NB4 (cell line): ENCODE results near the gene STX2.
A peak's percentile ranks its signal among the peaks of the same experiment; 100 is the strongest.

ENCODE experiments used
- DNase-seq: peaks from one replicate; pipeline ENCODE4 v3.0.0; 2010; ENCODE audit warnings: low read depth
- H3K4me3 ChIP-seq: one replicate; pipeline ENCODE4 v1.5.1; 2011; ENCODE audit warnings: mild to moderate bottlenecking, low read depth, low read length, moderate library complexity
- CTCF ChIP-seq: IDR thresholded peaks from one replicate; pipeline ENCODE4 v1.5.1; 2012; ENCODE audit warnings: low read depth, low read length
- MYC ChIP-seq: IDR thresholded peaks from 2 replicates; pipeline ENCODE4 v1.6.1; 2011; ENCODE audit warnings: low read depth, low read length
- POLR2A ChIP-seq: IDR thresholded peaks from 2 replicates; pipeline ENCODE4 v1.6.1; 2011; ENCODE audit warnings: mild to moderate bottlenecking; ENCODE audit not compliant: insufficient read length; ENCODE audit errors: extremely low read depth
- TF ChIP-seq, protein P1 (sequence below): IDR thresholded peaks from 2 replicates; pipeline ENCODE4 v1.6.1; 2011; ENCODE audit warnings: low read depth, low read length

Gene STX2

GRCh38 chr12:130780880-130781575, 58.0 kb downstream of the STX2 start:
- no peak for TF ChIP-seq CTCF
- TF ChIP-seq, protein P1, sequence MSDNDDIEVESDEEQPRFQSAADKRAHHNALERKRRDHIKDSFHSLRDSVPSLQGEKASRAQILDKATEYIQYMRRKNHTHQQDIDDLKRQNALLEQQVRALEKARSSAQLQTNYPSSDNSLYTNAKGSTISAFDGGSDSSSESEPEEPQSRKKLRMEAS, result no peak
- TF ChIP-seq MYC, result no peak
- no peak for TF ChIP-seq POLR2A
- DNase-seq, result no peak
- no peak overlapping the region for H3K4me3 ChIP-seq

- H3K4me3 ChIP-seq, result no peak overlapping the region
- TF ChIP-seq, protein P1, result no peak
Measured at GRCh38 chr12:130780325-130780724, 58.7 kb downstream of the STX2 start.

DNA sequence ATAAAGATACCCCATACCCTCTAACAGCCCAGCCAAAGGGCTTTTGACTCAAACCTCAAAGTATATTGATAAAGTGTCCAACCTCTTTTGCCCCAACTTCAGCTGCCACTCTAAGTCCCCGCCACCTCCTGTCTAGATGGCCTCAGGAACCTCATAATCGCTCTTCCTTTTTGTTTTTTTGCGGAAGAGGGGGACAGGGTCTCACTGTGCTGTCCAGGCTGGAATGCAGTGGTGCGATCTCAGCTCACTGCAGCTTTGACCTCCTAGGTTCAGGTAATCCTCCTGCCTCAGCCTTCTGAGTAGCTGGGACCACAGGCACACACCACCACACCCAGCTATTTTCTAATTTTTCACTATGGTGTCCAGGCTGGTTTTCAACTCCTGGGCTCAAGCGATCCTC, 60.3 kb downstream of the STX2 start:
- DNase-seq, result no peak
- TF ChIP-seq CTCF (no peak), MYC (no peak)
- TF ChIP-seq, protein P1, result no peak
- no peak overlapping the region for H3K4me3 ChIP-seq

More at GRCh38 chr12:130780325-130780724, 58.7 kb downstream of the STX2 start:
- DNase-seq, result no peak

- DNase-seq, result no peak
- TF ChIP-seq CTCF (no peak), MYC (no peak), POLR2A (no peak)
- TF ChIP-seq, protein P1, result no peak
- H3K4me3 ChIP-seq, result no peak overlapping the region
Measured at GRCh38 chr12:130776857-130777339, 62.2 kb downstream of the STX2 start.

GRCh38 chr12:130775953-130776856, 62.8 kb downstream of the STX2 start:
- TF ChIP-seq POLR2A, result no peak
- TF ChIP-seq MYC, result no peak
- no peak for TF ChIP-seq CTCF
- TF ChIP-seq, protein P1, result no peak
- H3K4me3 ChIP-seq, result peak overlapping the region; percentile 38
- DNase-seq, result peak; percentile 79

DNA sequence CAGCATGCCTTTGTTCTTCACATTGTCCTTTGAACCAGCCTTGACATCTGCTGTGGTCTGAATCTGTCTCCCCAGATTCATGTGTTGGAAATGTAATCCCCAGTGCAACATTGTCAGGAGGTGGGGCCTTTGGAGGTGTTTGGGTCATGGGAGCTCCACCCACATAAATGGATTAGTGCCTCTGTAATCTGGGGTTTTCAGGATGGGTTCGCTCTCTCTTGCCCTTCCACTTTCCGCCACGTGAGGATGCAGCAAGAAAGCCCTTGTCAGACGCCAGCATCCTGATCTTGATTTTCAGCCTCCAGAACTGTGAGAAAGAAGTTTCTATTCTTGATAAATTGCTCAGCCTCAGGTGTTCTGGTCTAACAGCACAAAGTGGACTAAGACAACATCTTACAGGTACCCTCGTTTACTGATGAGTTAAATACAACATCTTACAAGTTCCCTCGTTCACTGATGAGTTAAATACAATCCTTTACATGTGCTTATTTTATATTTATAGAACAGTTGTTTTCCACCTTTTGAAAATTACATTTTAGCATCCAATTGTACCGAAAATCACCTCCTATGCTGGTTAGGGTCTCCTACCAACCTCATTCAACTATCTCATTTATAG, 68.5 kb downstream of the STX2 start:
- H3K4me3 ChIP-seq, result no peak overlapping the region
- no peak for DNase-seq
- TF ChIP-seq, protein P1, result no peak
- peak; percentile 10 for TF ChIP-seq CTCF
